Measurements from ENCODE around the gene NPY4R2. TPM values are rescaled to one million over a fixed set of nuclear protein-coding genes. Genes with fewer than 3 reads are reported as not detected.
"Not testable (repeated sequence)": the region's sequence is repeated elsewhere in the genome, so short reads cannot be mapped to it uniquely, and the experiment has no call there.

NPY4R2 gene
- total and polyA plus RNA-seq, 4 donors = not detected

DNA sequence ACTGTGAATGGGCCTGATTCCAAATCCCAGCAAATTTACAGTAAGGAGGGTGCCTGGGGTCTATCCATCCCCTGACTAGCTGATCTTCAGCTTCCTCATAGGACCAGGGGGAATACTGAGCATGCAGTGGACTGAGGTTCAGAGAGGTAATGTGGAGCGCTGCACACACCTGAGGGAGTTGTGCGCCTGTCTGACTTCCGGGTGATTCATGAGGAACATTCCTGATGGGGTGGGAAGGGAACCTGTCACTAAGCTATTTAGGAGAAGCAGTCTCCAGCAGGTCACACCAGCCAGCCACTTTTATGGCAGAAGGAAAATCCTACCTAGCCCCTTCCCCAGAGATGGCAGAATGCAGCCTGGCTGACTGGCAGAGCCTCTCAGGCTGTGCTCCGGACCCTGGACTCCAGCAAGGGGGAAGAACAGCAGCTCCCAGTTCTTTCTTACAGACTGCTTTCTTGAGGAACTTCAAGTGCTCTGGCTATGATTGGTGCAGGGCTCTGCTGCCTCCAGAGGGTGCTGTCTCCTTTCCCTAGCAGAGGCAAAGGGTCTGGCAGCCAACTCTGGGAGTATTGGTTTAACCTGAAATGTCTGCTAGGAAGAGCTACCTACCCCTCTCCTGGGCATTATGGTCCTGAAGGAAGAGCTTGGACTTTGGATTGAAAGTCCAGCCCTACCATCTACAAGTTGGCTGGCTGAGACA is 2.5 kb upstream of the NPY4R2 start:
- not testable (repeated sequence) for DNase-seq (ENCODE audit: low spot score); H3K4me3 ChIP-seq (ENCODE audit: low read depth in 1 of 3, low read length in 3 of 3); H3K9ac ChIP-seq (ENCODE audit: low read depth in 1 of 2, low read length in 2 of 2); H3K27ac ChIP-seq (ENCODE audit: low read depth in 1 of 2, low read length in 2 of 2); H3K9me3 ChIP-seq (ENCODE audit: control insufficient read depth in 4 of 4, low read length in 3 of 4); H3K4me1 ChIP-seq (ENCODE audit: control insufficient read depth in 4 of 4, insufficient read depth in 4 of 4, low read length in 3 of 4); H3K36me3 ChIP-seq (ENCODE audit: control insufficient read depth in 4 of 4, insufficient read depth in 3 of 4, low read depth in 1 of 4, low read length in 3 of 4); H3K27me3 ChIP-seq (ENCODE audit: control insufficient read depth in 4 of 4, insufficient read depth in 4 of 4, low read length in 3 of 4)
- WGBS = 0% methylated on average over 1 of the region's 4 CpGs
- peak; percentile 54 to 57 for TF ChIP-seq RAD21 (IDR thresholded peaks at IDR 0.05)

DNA sequence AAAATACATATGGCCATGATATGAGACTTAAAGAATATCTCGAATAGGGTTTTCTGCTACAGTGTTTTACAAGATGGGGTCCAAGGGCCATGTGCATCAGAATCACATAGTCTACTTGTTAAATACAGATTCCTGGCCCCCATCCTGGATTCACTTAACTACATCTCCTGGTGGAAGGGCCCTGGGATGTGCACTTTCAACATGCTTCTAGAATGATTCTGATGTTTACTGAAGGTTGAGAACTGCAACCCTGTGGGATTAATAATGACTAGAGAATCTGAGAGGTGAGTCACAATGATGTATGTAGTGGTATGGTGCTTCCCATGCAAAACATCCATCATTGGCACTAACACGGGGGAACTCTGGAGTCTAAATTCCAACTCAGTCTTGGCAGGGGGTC is 2.1 kb downstream of the NPY4R2 start:
- H3K9ac ChIP-seq (ENCODE audit: low read depth in 1 of 2, low read length in 2 of 2); H3K27me3 ChIP-seq (ENCODE audit: control insufficient read depth in 4 of 4, insufficient read depth in 4 of 4, low read length in 3 of 4); H3K4me1 ChIP-seq (ENCODE audit: control insufficient read depth in 4 of 4, insufficient read depth in 4 of 4, low read length in 3 of 4); H3K36me3 ChIP-seq (ENCODE audit: control insufficient read depth in 4 of 4, insufficient read depth in 3 of 4, low read depth in 1 of 4, low read length in 3 of 4); DNase-seq (ENCODE audit: low spot score); H3K4me3 ChIP-seq (ENCODE audit: low read depth in 1 of 3, low read length in 3 of 3); H3K27ac ChIP-seq (ENCODE audit: low read depth in 1 of 2, low read length in 2 of 2); H3K9me3 ChIP-seq (ENCODE audit: control insufficient read depth in 4 of 4, low read length in 3 of 4): not testable (repeated sequence)
- WGBS = 88% methylated on average over 1 of the region's 2 CpGs

- not testable (repeated sequence) for H3K27ac ChIP-seq (ENCODE audit: low read depth in 1 of 2, low read length in 2 of 2); DNase-seq (ENCODE audit: low spot score); H3K36me3 ChIP-seq (ENCODE audit: control insufficient read depth in 4 of 4, insufficient read depth in 3 of 4, low read depth in 1 of 4, low read length in 3 of 4); H3K27me3 ChIP-seq (ENCODE audit: control insufficient read depth in 4 of 4, insufficient read depth in 4 of 4, low read length in 3 of 4); H3K4me3 ChIP-seq (ENCODE audit: low read depth in 1 of 3, low read length in 3 of 3); H3K9ac ChIP-seq (ENCODE audit: low read depth in 1 of 2, low read length in 2 of 2); H3K4me1 ChIP-seq (ENCODE audit: control insufficient read depth in 4 of 4, insufficient read depth in 4 of 4, low read length in 3 of 4); H3K9me3 ChIP-seq (ENCODE audit: control insufficient read depth in 4 of 4, low read length in 3 of 4)
- 98% methylated on average over 7 of the region's 10 CpGs for WGBS
These were observed 4.0 kb downstream of the NPY4R2 start for GRCh38 chr10:47922503-47922902.

GRCh38 chr10:47924628-47925027 is 6.2 kb downstream of the NPY4R2 start:
- H3K27me3 ChIP-seq (ENCODE audit: control insufficient read depth in 4 of 4, insufficient read depth in 4 of 4, low read length in 3 of 4); H3K9ac ChIP-seq (ENCODE audit: low read depth in 1 of 2, low read length in 2 of 2); DNase-seq (ENCODE audit: low spot score); H3K9me3 ChIP-seq (ENCODE audit: control insufficient read depth in 4 of 4, low read length in 3 of 4); H3K4me1 ChIP-seq (ENCODE audit: control insufficient read depth in 4 of 4, insufficient read depth in 4 of 4, low read length in 3 of 4); H3K27ac ChIP-seq (ENCODE audit: low read depth in 1 of 2, low read length in 2 of 2); H3K36me3 ChIP-seq (ENCODE audit: control insufficient read depth in 4 of 4, insufficient read depth in 3 of 4, low read depth in 1 of 4, low read length in 3 of 4); H3K4me3 ChIP-seq (ENCODE audit: low read depth in 1 of 3, low read length in 3 of 3): not testable (repeated sequence)
- 95% methylated on average over 3 of the region's 5 CpGs for WGBS

- not testable (repeated sequence) for H3K4me1 ChIP-seq (ENCODE audit: control insufficient read depth in 4 of 4, insufficient read depth in 4 of 4, low read length in 3 of 4); H3K27ac ChIP-seq (ENCODE audit: low read depth in 1 of 2, low read length in 2 of 2); H3K4me3 ChIP-seq (ENCODE audit: low read depth in 1 of 3, low read length in 3 of 3); H3K36me3 ChIP-seq (ENCODE audit: control insufficient read depth in 4 of 4, insufficient read depth in 3 of 4, low read depth in 1 of 4, low read length in 3 of 4); H3K9ac ChIP-seq (ENCODE audit: low read depth in 1 of 2, low read length in 2 of 2); H3K9me3 ChIP-seq (ENCODE audit: control insufficient read depth in 4 of 4, low read length in 3 of 4); DNase-seq (ENCODE audit: low spot score); H3K27me3 ChIP-seq (ENCODE audit: control insufficient read depth in 4 of 4, insufficient read depth in 4 of 4, low read length in 3 of 4)
- whole genome bisulfite sequencing = no CpG with 5 or more reads among the region's 9 CpGs
These were observed 8.9 kb downstream of the NPY4R2 start for GRCh38 chr10:47927147-47927916.

DNA sequence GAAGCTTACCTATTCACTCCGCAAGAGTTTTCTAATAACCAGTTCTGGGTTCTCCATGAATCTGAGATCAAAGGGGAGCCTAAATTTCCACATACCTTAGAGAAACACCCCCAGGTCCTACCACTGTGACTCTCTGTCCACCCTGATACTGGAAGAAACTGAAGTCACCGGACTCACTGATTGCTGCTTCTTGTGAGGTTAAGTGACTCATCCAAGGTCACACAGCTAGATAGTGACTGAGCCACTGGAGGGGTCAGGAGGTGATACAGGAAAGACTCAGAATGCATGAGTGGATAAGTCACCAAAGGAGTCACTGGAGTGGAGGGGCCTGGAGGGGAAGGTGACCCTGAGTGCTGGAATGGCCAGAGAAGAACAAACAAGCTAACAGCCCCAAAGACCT is 9.8 kb downstream of the NPY4R2 start:
- not testable (repeated sequence) for H3K27me3 ChIP-seq (ENCODE audit: control insufficient read depth in 4 of 4, insufficient read depth in 4 of 4, low read length in 3 of 4); DNase-seq (ENCODE audit: low spot score); H3K9me3 ChIP-seq (ENCODE audit: control insufficient read depth in 4 of 4, low read length in 3 of 4); H3K4me1 ChIP-seq (ENCODE audit: control insufficient read depth in 4 of 4, insufficient read depth in 4 of 4, low read length in 3 of 4); H3K9ac ChIP-seq (ENCODE audit: low read depth in 1 of 2, low read length in 2 of 2); H3K27ac ChIP-seq (ENCODE audit: low read depth in 1 of 2, low read length in 2 of 2); H3K4me3 ChIP-seq (ENCODE audit: low read depth in 1 of 3, low read length in 3 of 3); H3K36me3 ChIP-seq (ENCODE audit: control insufficient read depth in 4 of 4, insufficient read depth in 3 of 4, low read depth in 1 of 4, low read length in 3 of 4)
- WGBS = no CpG with 5 or more reads among the region's 2 CpGs

DNA sequence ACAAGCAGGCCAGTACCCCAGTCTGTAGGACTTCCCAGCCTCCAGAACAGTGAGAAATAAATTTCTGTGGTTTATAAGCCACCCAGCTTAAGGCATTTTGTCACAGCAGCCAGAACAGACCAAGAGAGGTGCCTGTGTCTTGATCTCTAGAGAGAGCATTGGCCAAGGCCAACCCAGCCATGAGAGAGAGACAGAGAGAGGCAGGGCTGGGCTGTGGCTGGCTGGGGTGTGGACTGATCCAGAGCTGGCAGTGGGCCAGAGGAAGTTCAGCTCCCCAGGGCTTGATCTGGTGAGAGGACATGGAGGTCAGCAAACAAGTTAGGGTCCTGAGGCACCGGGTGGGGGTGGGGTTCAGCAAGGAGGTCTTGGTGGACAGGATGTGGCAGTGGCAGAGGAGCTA is 14.4 kb downstream of the NPY4R2 start:
- DNase-seq (ENCODE audit: low spot score); H3K27me3 ChIP-seq (ENCODE audit: control insufficient read depth in 4 of 4, insufficient read depth in 4 of 4, low read length in 3 of 4); H3K9ac ChIP-seq (ENCODE audit: low read depth in 1 of 2, low read length in 2 of 2); H3K9me3 ChIP-seq (ENCODE audit: control insufficient read depth in 4 of 4, low read length in 3 of 4); H3K4me3 ChIP-seq (ENCODE audit: low read depth in 1 of 3, low read length in 3 of 3); H3K27ac ChIP-seq (ENCODE audit: low read depth in 1 of 2, low read length in 2 of 2); H3K36me3 ChIP-seq (ENCODE audit: control insufficient read depth in 4 of 4, insufficient read depth in 3 of 4, low read depth in 1 of 4, low read length in 3 of 4); H3K4me1 ChIP-seq (ENCODE audit: control insufficient read depth in 4 of 4, insufficient read depth in 4 of 4, low read length in 3 of 4): not testable (repeated sequence)
- no CpG with 5 or more reads among the region's 1 CpG for WGBS

DNA sequence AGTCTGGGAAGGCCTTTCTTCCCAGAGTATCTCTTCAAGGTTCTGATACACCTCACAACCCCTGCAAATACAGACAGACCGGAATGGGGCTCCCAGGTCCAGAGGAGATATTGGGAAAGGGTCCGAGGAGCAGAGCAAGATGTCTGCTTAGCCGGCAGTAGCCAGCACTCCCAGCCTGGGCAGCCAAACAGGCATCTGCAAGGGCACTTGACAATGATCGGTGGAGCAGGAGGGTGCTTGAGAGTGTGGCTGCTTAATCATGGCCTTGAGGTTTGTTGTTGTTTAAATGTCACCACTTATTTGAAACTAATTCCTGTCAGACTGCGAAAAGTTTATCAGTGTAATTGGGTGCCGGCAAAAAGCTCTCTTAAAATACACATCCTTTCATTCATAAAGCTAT is 15.0 kb downstream of the NPY4R2 start:
- H3K27ac ChIP-seq (ENCODE audit: low read depth in 1 of 2, low read length in 2 of 2); H3K36me3 ChIP-seq (ENCODE audit: control insufficient read depth in 4 of 4, insufficient read depth in 3 of 4, low read depth in 1 of 4, low read length in 3 of 4); H3K4me3 ChIP-seq (ENCODE audit: low read depth in 1 of 3, low read length in 3 of 3); H3K4me1 ChIP-seq (ENCODE audit: control insufficient read depth in 4 of 4, insufficient read depth in 4 of 4, low read length in 3 of 4); DNase-seq (ENCODE audit: low spot score); H3K27me3 ChIP-seq (ENCODE audit: control insufficient read depth in 4 of 4, insufficient read depth in 4 of 4, low read length in 3 of 4); H3K9ac ChIP-seq (ENCODE audit: low read depth in 1 of 2, low read length in 2 of 2); H3K9me3 ChIP-seq (ENCODE audit: control insufficient read depth in 4 of 4, low read length in 3 of 4): not testable (repeated sequence)
- WGBS = no CpG with 5 or more reads among the region's 6 CpGs
